Activated CD4-positive, alpha-beta memory T cell treated with anti-CD3 and anti-CD28 coated beads, Interleukin-2, amount 10 ng/mL, durations not matched to agents 7 days and 5 days (primary cell): Measurements from ENCODE around the gene RNF224. TPM values are rescaled to one million over a fixed set of nuclear protein-coding genes. Genes with fewer than 3 reads are reported as not detected.
A peak's percentile ranks its signal among the peaks of the same experiment; 100 is the strongest.

ENCODE experiments used
- CTCF ChIA-PET: fragments of 350-600 bp; sonication (Branson Sonifier 250); formaldehyde crosslinking; loops from one replicate; lab custom pipeline; 2021; ENCODE audit warnings: antibody characterized with exemption, inconsistent platforms; lab: Charles Lee
- POLR2A ChIA-PET: fragments of 350-600 bp; sonication (Branson Sonifier 250); formaldehyde crosslinking; loops from one replicate; lab custom pipeline; 2021; ENCODE audit warnings: antibody characterized with exemption; lab: Charles Lee
- DNase-seq: peaks from one replicate; pipeline ENCODE4 v3.0.0-alpha.2; 2020
- H3K27ac Mint-ChIP-seq: one replicate; pipeline ENCODE4 v1.8.0; 2021; ENCODE audit warnings: mild to moderate bottlenecking, mixed read lengths
- H3K27me3 Mint-ChIP-seq: one replicate; pipeline ENCODE4 v1.8.0; 2021; ENCODE audit warnings: mixed read lengths
- H3K36me3 Mint-ChIP-seq: one replicate; pipeline ENCODE4 v1.8.0; 2021; ENCODE audit warnings: low read depth, mixed read lengths
- H3K4me1 Mint-ChIP-seq: one replicate; pipeline ENCODE4 v1.8.0; 2021; ENCODE audit warnings: mixed read lengths
- H3K4me3 Mint-ChIP-seq: one replicate; pipeline ENCODE4 v1.8.0; 2021; ENCODE audit warnings: mild to moderate bottlenecking, mixed read lengths
- H3K9me3 Mint-ChIP-seq: one replicate; pipeline ENCODE4 v1.8.0; 2021; ENCODE audit warnings: mixed read lengths
- total RNA-seq, 2 experiments: library from RNA; stranded (reverse); gene quantifications; one replicate each; pipeline ENCODE4 v1.2.3, GENCODE V29; 2021

RNF224 gene
- total RNA-seq, 2 experiments from 2014 or later = 0.20 TPM; not detected in 1

GRCh38 chr9:137218754-137219271 lies 8.5 kb upstream of the RNF224 start:
- Mint-ChIP-seq H3K4me1 (peaks cover 6% of the 10 kb centered on the region), H3K9me3 (no peaks in the 10 kb centered on the region), H3K27ac (no peak overlapping the region), H3K36me3 (no peaks in the 10 kb centered on the region), H3K4me3 (no peak overlapping the region), H3K27me3 (no peaks in the 10 kb centered on the region)
- POLR2A ChIA-PET = interaction anchor here (1.2 to 8.2 kb wide), 3 partner anchors 12 to 30 kb away, joined by 3 to 97 read pairs (median 4); partner anchors contain the start of genes NDOR1, TMEM203 and TUBB4B
- DNase-seq = no peak
- CTCF ChIA-PET = interaction anchor here (0.7 kb wide), 2 partner anchors 96 to 316 kb away, joined by 5 read pairs; no protein-coding TSS in a partner anchor

GRCh38 chr9:137219757-137220316 lies 7.5 kb upstream of the RNF224 start:
- ChIA-PET CTCF (no interaction called here), POLR2A (interaction anchor here (1.5 to 8.2 kb wide), 6 partner anchors 13 to 31 kb away, joined by 3 to 97 read pairs (median 5); partner anchors contain the start of genes NDOR1, TMEM203, TPRN and TUBB4B)

GRCh38 chr9:137220317-137221094 lies 6.8 kb upstream of the RNF224 start:
- H3K4me1 Mint-ChIP-seq = peaks cover 18% of the 10 kb centered on the region
- H3K27me3 Mint-ChIP-seq = no peaks in the 10 kb centered on the region
- no peak overlapping the region for H3K27ac Mint-ChIP-seq
- no peak for DNase-seq
- no peaks in the 10 kb centered on the region for H3K9me3 Mint-ChIP-seq
- no peak overlapping the region for H3K4me3 Mint-ChIP-seq
- H3K36me3 Mint-ChIP-seq = no peaks in the 10 kb centered on the region
- ChIA-PET POLR2A (interaction anchor here (1.5 to 8.2 kb wide), 7 partner anchors 13 to 91 kb away, joined by 3 to 97 read pairs (median 6); partner anchors contain the start of genes NDOR1, TMEM203, TPRN and TUBB4B), CTCF (no interaction called here)

More at GRCh38 chr9:137219757-137220316, 7.5 kb upstream of the RNF224 start:
- DNase-seq = no peak
- Mint-ChIP-seq H3K27me3 (no peaks in the 10 kb centered on the region), H3K4me3 (no peak overlapping the region), H3K27ac (no peak overlapping the region), H3K36me3 (no peaks in the 10 kb centered on the region), H3K9me3 (no peaks in the 10 kb centered on the region), H3K4me1 (peaks cover 13% of the 10 kb centered on the region)

- no peak for DNase-seq
- H3K27me3 Mint-ChIP-seq = no peaks in the 10 kb centered on the region
- peaks cover 19% of the 10 kb centered on the region for H3K4me1 Mint-ChIP-seq
- no peak overlapping the region for H3K27ac Mint-ChIP-seq
- H3K36me3 Mint-ChIP-seq = no peaks in the 10 kb centered on the region
- H3K9me3 Mint-ChIP-seq = no peaks in the 10 kb centered on the region
- ChIA-PET POLR2A (interaction anchor here (1.6 to 8.2 kb wide), 5 partner anchors 14 to 91 kb away, joined by 4 to 97 read pairs (median 6); partner anchors contain the start of genes NDOR1, TMEM203, TPRN and TUBB4B), CTCF (interaction anchor here (1.6 kb wide), 1 partner anchor 44 kb away, joined by 3 read pairs; no protein-coding TSS in a partner anchor)
- no peak overlapping the region for H3K4me3 Mint-ChIP-seq
Measured at GRCh38 chr9:137221095-137221505, 6.2 kb upstream of the RNF224 start.

- DNase-seq = no peak
- no peak overlapping the region for H3K4me3 Mint-ChIP-seq
- H3K4me1 Mint-ChIP-seq = peaks cover 22% of the 10 kb centered on the region
- POLR2A ChIA-PET = interaction anchor here (1.1 to 8.2 kb wide), 10 partner anchors 14 to 135 kb away, joined by 4 to 97 read pairs (median 15); partner anchors contain the start of genes ANAPC2, MAN1B1, NDOR1 and SSNA1
- no peaks in the 10 kb centered on the region for H3K27me3 Mint-ChIP-seq
- H3K27ac Mint-ChIP-seq = no peak overlapping the region
- H3K9me3 Mint-ChIP-seq = no peaks in the 10 kb centered on the region
- no peaks in the 10 kb centered on the region for H3K36me3 Mint-ChIP-seq
- CTCF ChIA-PET = interaction anchor here (0.6 to 3.3 kb wide), 5 partner anchors 18 to 175 kb away, joined by 3 to 21 read pairs (median 6); partner anchors contain the start of gene NPDC1
Measured at GRCh38 chr9:137221506-137222111, 5.7 kb upstream of the RNF224 start.

- ChIA-PET CTCF (interaction anchor here (0.6 to 3.3 kb wide), 12 partner anchors 15 to 176 kb away, joined by 3 to 21 read pairs (median 4); partner anchors contain the start of genes ANAPC2, NPDC1, SSNA1 and TOR4A), POLR2A (interaction anchor here (0.6 to 8.2 kb wide), 14 partner anchors 7 to 496 kb away, joined by 3 to 97 read pairs (median 8); partner anchors contain the start of genes ANAPC2, DPP7, MAN1B1 and NDOR1)
- H3K27me3 Mint-ChIP-seq = no peaks in the 10 kb centered on the region
- peak within 1 kb of the TSS; percentile 74 for H3K4me3 Mint-ChIP-seq
- peak within 1 kb of the TSS; percentile 42 for H3K27ac Mint-ChIP-seq
- DNase-seq = no peak
- H3K4me1 Mint-ChIP-seq = peaks cover 24% of the 10 kb centered on the region
- no peaks in the 10 kb centered on the region for H3K36me3 Mint-ChIP-seq
- no peaks in the 10 kb centered on the region for H3K9me3 Mint-ChIP-seq
Measured at GRCh38 chr9:137222190-137223077, 4.9 kb upstream of the RNF224 start, which contains the start of gene RNF208. TSS of gene RNF208 (minus strand) at chr9:137222240. CDS start at chr9:137221212, 1,028 bp downstream.

- DNase-seq = peak; percentile 99
- H3K9me3 Mint-ChIP-seq = no peaks in the 10 kb centered on the region
- POLR2A ChIA-PET = interaction anchor here (0.6 to 8.2 kb wide), 18 partner anchors 8 to 497 kb away, joined by 3 to 97 read pairs (median 6); partner anchors contain the start of genes ANAPC2, DPP7, MAN1B1 and NDOR1
- no peaks in the 10 kb centered on the region for H3K36me3 Mint-ChIP-seq
- peak overlapping the region; percentile 74 for H3K4me3 Mint-ChIP-seq
- CTCF ChIA-PET = interaction anchor here (0.6 to 3.3 kb wide), 12 partner anchors 14 to 177 kb away, joined by 3 to 21 read pairs (median 4); partner anchors contain the start of genes ANAPC2, NPDC1, SSNA1 and TOR4A
- no peaks in the 10 kb centered on the region for H3K27me3 Mint-ChIP-seq
- peak overlapping the region; percentile 79 for H3K27ac Mint-ChIP-seq
- H3K4me1 Mint-ChIP-seq = peaks cover 27% of the 10 kb centered on the region
Measured at GRCh38 chr9:137223078-137223970, 4.0 kb upstream of the RNF224 start.

GRCh38 chr9:137224830-137225694 lies 2.2 kb upstream of the RNF224 start, which contains the start of gene CYSRT1:
TSS of gene CYSRT1 (plus strand) at chr9:137225174. CDS start at chr9:137225622, 448 bp downstream.
- Mint-ChIP-seq H3K4me1 (peaks cover 27% of the 10 kb centered on the region), H3K4me3 (peak within 1 kb of the TSS; percentile 74), H3K36me3 (no peaks in the 10 kb centered on the region), H3K9me3 (no peaks in the 10 kb centered on the region), H3K27me3 (no peaks in the 10 kb centered on the region), H3K27ac (peak within 1 kb of the TSS; percentile 79)
- POLR2A ChIA-PET = interaction anchor here (0.7 to 8.2 kb wide), 14 partner anchors 12 to 686 kb away, joined by 3 to 97 read pairs (median 6); partner anchors contain the start of genes ANAPC2, MAN1B1, NDOR1 and NELFB
- DNase-seq = peak; percentile 69
- CTCF ChIA-PET = interaction anchor here (0.7 to 3.3 kb wide), 11 partner anchors 12 to 157 kb away, joined by 3 to 21 read pairs (median 3); partner anchors contain the start of genes MAN1B1, TMEM210 and TUBB4B

- peak overlapping the region; percentile 24 for H3K4me3 Mint-ChIP-seq
- ChIA-PET POLR2A (interaction anchor here (1.2 to 8.2 kb wide), 8 partner anchors 11 to 140 kb away, joined by 3 to 97 read pairs (median 8); partner anchors contain the start of genes MAN1B1, NDOR1, NELFB and TMEM203), CTCF (interaction anchor here (0.9 to 3.2 kb wide), 14 partner anchors 11 to 179 kb away, joined by 3 to 18 read pairs (median 5); partner anchors contain the start of genes ANAPC2, MAN1B1, SSNA1 and TPRN)
- peak overlapping the region; percentile 79 for H3K27ac Mint-ChIP-seq
- H3K27me3 Mint-ChIP-seq = no peaks in the 10 kb centered on the region
- peaks cover 27% of the 10 kb centered on the region for H3K4me1 Mint-ChIP-seq
- no peak for DNase-seq
- H3K9me3 Mint-ChIP-seq = no peaks in the 10 kb centered on the region
- H3K36me3 Mint-ChIP-seq = no peaks in the 10 kb centered on the region
Measured at GRCh38 chr9:137225699-137226331, 1.5 kb upstream of the RNF224 start.
